Measurements from ENCODE around the gene ANAPC15.

Gene ANAPC15

DNA sequence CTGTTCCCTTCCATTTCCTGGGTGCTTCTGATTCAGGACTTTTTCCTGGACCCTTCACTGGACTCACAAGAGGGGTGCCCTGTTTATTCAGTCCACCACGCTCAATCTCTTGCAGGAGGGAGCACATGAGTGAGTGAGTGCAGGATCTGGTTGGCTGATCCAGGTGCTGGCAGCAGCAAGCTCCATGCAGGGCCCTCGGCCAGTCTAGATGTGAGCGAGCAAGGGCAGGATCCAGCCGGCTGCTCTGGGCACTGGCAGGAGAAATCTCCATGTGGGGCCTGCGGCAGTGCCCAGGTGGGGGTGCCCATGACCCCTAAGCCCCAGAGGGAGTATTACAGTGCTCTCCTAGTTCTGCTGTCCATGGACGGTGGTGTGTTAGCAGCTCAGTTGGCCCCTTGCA lies 11.6 kb upstream of the ANAPC15 start:
- DNase-seq: no peak

DNA sequence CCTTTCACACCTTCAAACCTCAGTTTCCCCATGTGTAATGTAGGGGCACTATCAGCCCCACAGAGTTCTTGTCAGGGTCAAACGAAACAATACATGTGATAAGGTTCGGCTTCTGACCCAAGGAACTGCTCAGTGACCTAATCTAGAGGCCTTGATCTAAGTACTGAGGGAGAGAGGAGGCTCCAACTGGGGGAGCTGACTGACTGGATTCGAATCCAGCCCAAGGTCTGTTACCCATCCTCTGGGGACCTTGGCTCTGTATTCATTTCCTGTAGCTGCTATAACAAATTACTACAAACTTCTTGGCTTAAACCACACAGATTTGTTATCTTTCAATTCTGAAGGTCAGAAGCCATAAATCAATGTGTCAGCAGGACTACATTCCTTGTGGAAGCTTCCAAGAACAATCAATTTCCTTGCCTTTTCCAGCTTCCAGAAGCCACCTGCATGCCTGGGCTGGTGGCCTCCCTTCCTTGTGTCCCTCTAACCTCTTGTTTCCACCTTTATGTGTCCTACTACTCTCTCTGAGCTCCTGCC lies 10.7 kb upstream of the ANAPC15 start:
- DNase-seq: no peak

GRCh38 chr11:72122607-72123006 lies 10.1 kb upstream of the ANAPC15 start:
- no peak for DNase-seq

DNA sequence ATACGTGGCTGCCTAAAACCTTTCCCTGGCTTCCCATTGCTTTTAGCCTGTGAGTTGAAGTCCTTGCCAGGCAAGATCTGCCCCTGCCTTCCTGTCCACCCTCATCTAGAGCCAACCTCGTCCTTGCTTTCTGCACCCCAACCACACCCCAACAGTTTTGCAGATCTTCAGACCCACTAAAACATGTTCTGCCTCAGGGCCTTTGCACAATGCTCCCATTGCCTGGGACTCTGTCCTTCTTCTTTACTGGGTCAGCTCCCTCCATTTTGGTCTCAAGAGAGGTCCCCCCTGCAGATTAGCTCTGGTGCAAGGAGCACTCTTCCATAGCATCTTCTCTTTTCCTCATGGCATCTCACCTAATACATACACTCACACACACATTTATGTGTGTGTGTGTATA lies 8.4 kb upstream of the ANAPC15 start:
- DNase-seq: no peak

GRCh38 chr11:72119198-72119597 lies 6.7 kb upstream of the ANAPC15 start:
- DNase-seq: no peak

DNA sequence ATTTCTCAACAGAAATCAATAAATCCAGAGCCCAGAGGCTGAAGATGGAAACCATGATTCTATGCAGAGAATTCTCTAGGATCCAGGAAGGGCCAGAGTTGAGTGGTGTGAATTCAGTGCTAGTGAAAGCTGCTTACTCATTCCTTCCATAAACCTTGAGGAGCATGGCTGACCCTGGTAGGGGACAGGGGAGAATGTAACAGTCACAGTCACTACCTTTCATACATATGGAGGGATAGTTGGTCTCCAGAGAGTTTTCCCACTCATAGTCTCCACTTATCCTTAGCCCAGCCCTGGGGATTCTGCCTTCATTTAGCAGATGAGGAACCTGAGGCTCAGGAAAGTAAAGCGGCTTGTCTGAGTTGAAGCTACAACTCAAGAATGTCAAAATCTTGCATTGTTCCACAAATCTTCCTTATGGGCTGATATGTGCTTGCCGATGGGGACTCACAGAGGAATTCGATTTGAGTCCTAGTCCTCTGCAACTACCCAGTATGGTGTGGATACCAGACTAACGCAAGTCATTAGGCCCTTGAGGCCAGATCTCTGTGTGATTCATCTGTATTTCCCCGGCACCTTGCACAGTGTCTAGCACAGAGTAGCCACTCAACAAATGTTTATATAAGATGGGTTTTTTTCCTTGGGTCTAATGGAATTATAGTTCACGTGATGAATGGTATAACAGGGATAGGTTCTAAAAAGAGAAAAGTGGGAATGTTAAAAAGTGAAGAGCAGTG lies 3.7 kb upstream of the ANAPC15 start:
- no peak for DNase-seq

DNA sequence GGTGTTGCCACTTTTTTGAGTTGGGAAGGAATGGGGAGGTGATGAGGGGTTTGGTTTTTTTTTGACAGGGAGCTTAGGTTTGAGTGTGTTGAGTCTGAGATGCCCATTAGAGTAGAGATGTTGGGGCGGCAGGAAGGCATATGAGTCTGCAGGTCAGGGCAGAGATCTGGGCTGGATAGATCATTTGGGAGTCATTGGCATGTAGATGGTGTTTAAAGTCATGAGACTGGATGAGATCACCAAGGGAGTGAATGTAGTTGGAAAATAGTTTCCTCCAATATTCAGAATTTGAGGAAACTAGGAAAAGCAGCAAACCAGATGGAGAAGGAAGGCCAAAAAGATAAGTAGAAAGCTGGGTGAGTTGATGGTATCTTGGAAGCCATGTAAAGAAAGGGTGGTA lies 2.1 kb upstream of the ANAPC15 start:
- DNase-seq: no peak

- no peak for DNase-seq
These were observed 698 bp upstream of the ANAPC15 start for GRCh38 chr11:72112978-72113808.

GRCh38 chr11:72111300-72112142 lies 974 bp downstream of the ANAPC15 start:
- no peak for DNase-seq

DNA sequence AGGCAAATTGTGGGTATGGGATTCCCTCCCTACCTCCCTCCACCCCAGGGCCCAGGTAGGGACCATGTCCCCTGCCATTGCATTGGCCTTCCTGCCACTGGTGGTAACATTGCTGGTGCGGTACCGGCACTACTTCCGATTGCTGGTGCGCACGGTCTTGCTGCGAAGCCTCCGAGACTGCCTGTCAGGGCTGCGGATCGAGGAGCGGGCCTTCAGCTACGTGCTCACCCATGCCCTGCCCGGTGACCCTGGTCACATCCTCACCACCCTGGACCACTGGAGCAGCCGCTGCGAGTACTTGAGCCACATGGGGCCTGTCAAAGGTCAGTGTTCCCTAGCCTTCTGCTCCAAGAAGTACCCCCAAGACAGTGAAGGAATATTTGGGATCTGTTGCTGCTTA lies 6.6 kb downstream of the ANAPC15 start, which contains the start of gene TOMT:
Gene TOMT (plus strand): TSS at position 37 of the 400 bp plus-strand sequence. CDS start 28 bp downstream, at position 65.
- no peak for DNase-seq

DNA sequence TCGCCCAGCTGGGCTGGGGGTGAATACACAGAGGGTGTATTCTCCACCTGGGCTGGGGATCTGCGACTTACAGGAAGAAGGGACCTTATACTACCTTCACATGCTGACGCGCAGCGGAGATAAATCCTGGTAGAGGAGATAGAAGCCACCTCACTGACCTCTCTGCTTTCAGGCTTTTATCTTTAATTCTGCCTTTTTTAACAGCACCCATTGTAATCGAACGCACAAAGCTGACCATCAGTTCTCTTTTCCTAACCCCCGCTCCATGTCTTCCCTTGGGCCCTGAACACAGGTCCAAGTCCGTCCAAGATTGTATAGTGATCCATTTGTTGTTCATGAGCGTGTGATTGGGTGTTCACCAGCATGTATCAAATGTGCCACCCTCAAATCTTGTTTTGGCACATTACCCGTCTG lies 8.7 kb downstream of the ANAPC15 start:
- no peak for DNase-seq

DNA sequence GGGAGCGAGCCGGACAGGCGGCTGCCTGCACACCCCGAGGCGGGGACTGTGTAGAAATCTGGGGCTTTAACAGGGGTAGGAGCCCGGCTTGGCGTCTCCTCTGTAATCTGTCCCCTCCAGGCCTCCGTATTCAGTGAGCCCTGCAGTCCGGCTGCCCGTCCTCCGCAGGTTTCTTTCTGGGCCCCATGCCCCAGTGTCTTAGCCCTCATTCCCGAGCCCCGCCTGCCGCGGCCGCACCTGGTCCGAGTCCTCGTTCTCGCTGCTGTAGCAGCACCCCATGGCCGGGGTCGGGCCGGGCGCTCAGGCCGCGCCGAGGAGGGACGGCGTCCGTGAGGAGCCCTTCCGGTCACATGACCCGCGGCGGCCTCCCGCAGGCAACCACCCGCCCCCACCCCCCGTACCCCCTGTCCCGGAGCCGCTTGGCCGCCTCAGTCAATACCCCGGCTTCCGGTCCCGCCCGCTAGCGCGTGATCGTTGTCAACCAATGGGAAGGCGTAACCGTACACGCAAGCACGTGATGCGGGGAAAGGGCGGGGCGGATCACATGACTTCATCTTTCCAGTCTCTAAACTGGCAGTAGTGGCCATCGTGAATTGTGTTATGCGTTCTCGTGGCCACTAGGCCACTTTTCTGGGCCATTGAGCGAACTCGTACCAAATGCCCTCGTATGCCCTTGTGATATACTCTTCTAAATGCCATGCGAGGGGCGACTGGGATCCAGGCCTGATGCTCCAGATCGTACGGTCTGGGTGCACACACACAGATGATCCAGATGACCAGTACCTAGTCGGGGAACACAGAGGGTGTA lies 9.3 kb downstream of the ANAPC15 start, which contains the start of gene LAMTOR1:
Gene LAMTOR1 (minus strand): TSS at position 352 of the 808 bp plus-strand sequence. CDS start 73 bp downstream, at position 279.
- peak; percentile 95 for DNase-seq

- DNase-seq: no peak
These were observed 9.9 kb downstream of the ANAPC15 start for GRCh38 chr11:72102631-72102945.

- no peak for DNase-seq
These were observed 10.3 kb downstream of the ANAPC15 start for GRCh38 chr11:72102162-72102561.

DNA sequence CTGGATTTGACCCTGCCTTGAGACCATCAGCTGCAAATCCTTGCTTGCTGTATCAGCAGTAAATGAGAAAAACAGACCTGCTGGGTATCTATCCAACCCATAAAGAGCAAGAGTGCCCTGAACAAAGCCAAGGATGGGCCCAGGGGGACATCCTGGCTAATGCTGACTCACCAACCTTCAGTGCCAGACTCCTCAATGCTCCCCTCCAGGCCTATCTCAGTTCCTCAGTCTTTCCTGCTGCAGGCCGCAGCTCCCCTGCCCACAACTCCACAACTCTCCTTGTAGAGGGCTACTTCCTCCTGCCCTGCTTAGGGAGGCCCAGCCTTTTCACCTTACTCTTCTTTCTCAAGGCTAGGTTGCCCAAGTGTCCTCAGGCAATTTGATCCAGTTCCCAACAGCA lies 12.0 kb downstream of the ANAPC15 start:
- DNase-seq: no peak

GRCh38 chr11:72100009-72100408 lies 12.5 kb downstream of the ANAPC15 start:
- DNase-seq: no peak

- DNase-seq: no peak
These were observed 13.8 kb downstream of the ANAPC15 start for GRCh38 chr11:72098741-72099140.

DNA sequence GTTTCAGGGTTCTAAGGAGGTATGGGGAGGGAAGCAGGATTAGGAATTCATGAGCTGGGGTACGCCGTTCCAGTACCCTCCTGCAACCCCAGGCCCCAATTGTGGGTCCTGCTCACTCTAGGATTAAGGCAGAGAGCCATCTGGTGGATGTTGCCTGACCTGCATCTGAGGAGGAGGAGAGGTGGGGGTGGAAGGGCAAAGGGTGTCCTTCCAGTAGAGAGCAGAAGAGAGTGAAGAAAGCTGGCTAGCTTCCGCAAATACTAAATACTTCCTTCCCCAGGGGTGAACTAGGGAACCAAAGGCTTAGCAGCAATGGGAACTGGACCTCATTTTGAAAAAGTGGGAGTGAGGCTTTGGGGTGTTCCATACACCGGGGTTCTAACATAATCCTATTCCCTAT lies 21.2 kb downstream of the ANAPC15 start:
- peak; percentile 45 for DNase-seq

- no peak for DNase-seq
These were observed 24.3 kb downstream of the ANAPC15 start for GRCh38 chr11:72088076-72088808.

DNA sequence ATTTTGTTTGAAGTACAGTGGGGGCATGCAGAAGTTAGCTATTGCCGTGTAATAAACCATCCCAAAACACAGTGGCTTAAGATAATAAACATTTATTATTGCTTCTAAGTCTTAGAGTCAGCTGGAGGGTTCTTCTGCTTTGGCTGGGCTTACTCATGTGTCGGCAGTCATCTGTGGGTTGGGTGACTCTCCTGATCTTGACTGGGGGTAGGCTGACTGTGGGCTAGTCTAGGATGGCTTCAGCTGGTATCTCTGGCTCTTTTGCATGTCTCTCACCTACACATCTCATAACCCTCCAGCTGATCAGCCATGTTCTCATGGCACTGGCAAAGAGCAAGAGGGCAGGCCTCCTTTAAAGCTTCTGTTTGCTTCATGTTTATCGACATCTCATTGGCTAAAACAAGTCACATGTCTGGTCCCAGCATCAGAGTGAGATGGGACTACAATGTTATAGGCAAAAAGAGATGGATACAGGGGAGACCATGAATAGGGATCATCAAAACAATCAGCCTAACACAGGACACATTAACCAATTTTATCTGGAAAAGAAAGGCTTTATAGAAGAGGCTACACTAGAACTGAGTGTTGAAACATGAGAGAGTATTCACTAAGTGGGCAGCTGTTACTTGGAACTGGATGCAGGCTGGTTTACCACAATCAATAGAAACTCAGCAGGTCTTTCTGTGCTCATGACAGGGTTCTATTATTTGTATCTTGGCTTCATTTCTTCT lies 26.7 kb downstream of the ANAPC15 start:
- peak; percentile 80 for DNase-seq

GRCh38 chr11:72084965-72085364 lies 27.5 kb downstream of the ANAPC15 start:
- no peak for DNase-seq

Measured in NCI-H2107 (cell line).